Endothelial cell of umbilical vein (primary cell): ENCODE results near the gene DIP2C. TPM values are rescaled to one million over a fixed set of nuclear protein-coding genes. Genes with fewer than 3 reads are reported as not detected.

Experiments used
- BruUV-seq: library from RNA; stranded (reverse); fragments of 400-500 nt; replicated peaks from 2 replicates; lab custom pipeline; 2021; lab: Mats Ljungman, UMichigan
- CTCF ChIA-PET: fragments of 300-600, 350-600 bp; sonication (Branson Sonifier 250); formaldehyde crosslinking; loops from one replicate; lab custom pipeline; 2021; ENCODE audit warnings: antibody characterized with exemption, inconsistent platforms; lab: Charles Lee
- POLR2A ChIA-PET: fragments of 300-600, 350-600 bp; sonication (Branson Sonifier 250); formaldehyde crosslinking; loops from one replicate; lab custom pipeline; 2021; ENCODE audit warnings: antibody characterized with exemption, inconsistent platforms; lab: Charles Lee
- DNase-seq: peaks from one replicate; pipeline ENCODE4 v3.0.0-alpha.2; 2011; ENCODE audit warnings: low read depth, low spot score
- FAIRE-seq: peaks from 2 replicates; lab custom pipeline; 2011; peaks lifted over from hg19 to GRCh38; lab: Jason Lieb, UNC
- H2AFZ ChIP-seq: 2 replicates; pipeline ENCODE4 v1.6.0; 2012; ENCODE audit warnings: low read depth, low read length, control low read depth, inconsistent platforms
- H3K27ac ChIP-seq: 2 replicates; pipeline ENCODE4 v1.5.1; 2011; ENCODE audit warnings: low read depth, mild to moderate bottlenecking, control low read depth, low read length, moderate library complexity; ENCODE audit not compliant: insufficient read depth
- H3K27me3 ChIP-seq, 2 experiments: 2 replicates each; pipeline versions ENCODE4 v1.6.0 to v1.6.1; 2011; ENCODE audit warnings: low read length in 2 of 2, mixed read lengths in 1 of 2; ENCODE audit not compliant: control insufficient read depth in 2 of 2, insufficient read depth in 2 of 2
- H3K36me3 ChIP-seq, 2 experiments: 2 replicates in 1 of 2; 3 replicates in 1 of 2; pipeline ENCODE4 v1.5.1; 2011; ENCODE audit warnings: low read length in 2 of 2, mild to moderate bottlenecking in 1 of 2, moderate library complexity in 1 of 2; ENCODE audit not compliant: control insufficient read depth in 2 of 2, insufficient read depth in 2 of 2; ENCODE audit errors: extremely low read depth in 1 of 2
- H3K4me1 ChIP-seq: 3 replicates; pipeline ENCODE4 v1.5.1; 2011; ENCODE audit warnings: mild to moderate bottlenecking, low read length; ENCODE audit not compliant: control insufficient read depth, insufficient read depth; ENCODE audit errors: extremely low read depth
- H3K4me2 ChIP-seq: 2 replicates; pipeline ENCODE4 v1.6.1; 2011; ENCODE audit warnings: low read length, control low read depth, mixed read lengths; ENCODE audit not compliant: insufficient read depth
- H3K4me3 ChIP-seq, 3 experiments: fragments of 200-600 bp in 1 of 3; sonication (generic), shearing (Covaris generic) in 1 of 3; replicated peaks in 1 of 3; 2 replicates each; pipeline ENCODE4 v1.5.1; 2011 to 2016; ENCODE audit warnings: control low read depth in 3 of 3, low read length in 3 of 3, mild to moderate bottlenecking in 2 of 3, inconsistent platforms in 1 of 3, low read depth in 1 of 3, moderate library complexity in 1 of 3; ENCODE audit not compliant: insufficient read depth in 1 of 3
- H3K79me2 ChIP-seq: 2 replicates; pipeline ENCODE4 v1.6.0; 2012; ENCODE audit warnings: low read length, inconsistent platforms; ENCODE audit not compliant: control insufficient read depth, insufficient read depth
- H3K9ac ChIP-seq: replicated peaks from 2 replicates; pipeline ENCODE3; 2011; ENCODE audit warnings: low read length, control low read depth; ENCODE audit not compliant: insufficient read depth; ENCODE audit errors: extremely low read depth
- H3K9me1 ChIP-seq: replicated peaks from 3 replicates; pipeline ENCODE4 v1.6.0; 2011; ENCODE audit warnings: mild to moderate bottlenecking, low read length; ENCODE audit not compliant: control insufficient read depth, insufficient read depth; ENCODE audit errors: extremely low read depth
- H3K9me3 ChIP-seq: replicated peaks from 2 replicates; pipeline ENCODE4 v1.5.1; 2012; ENCODE audit warnings: low read length, inconsistent platforms; ENCODE audit not compliant: control insufficient read depth, insufficient read depth
- H4K20me1 ChIP-seq: replicated peaks from 2 replicates; pipeline ENCODE3; 2011; ENCODE audit warnings: mild to moderate bottlenecking, low read length; ENCODE audit not compliant: control insufficient read depth, insufficient read depth; ENCODE audit errors: extremely low read depth
- CTCF ChIP-seq, 2 donors: IDR thresholded peaks; 1 replicate in 1 of 2; 2 replicates in 1 of 2; pipeline ENCODE4 v1.5.1; 2011; ENCODE audit warnings: low read length in 2 of 2, mild to moderate bottlenecking in 2 of 2, moderate library complexity in 2 of 2, control low read depth in 1 of 2, inconsistent platforms in 1 of 2, low read depth in 1 of 2; ENCODE audit not compliant: insufficient read depth in 1 of 2; ENCODE audit errors: extremely low read depth in 1 of 2
- EZH2 ChIP-seq: IDR thresholded peaks from 2 replicates; pipeline ENCODE4 v1.6.1; 2012; ENCODE audit warnings: borderline replicate concordance, low read depth, mild to moderate bottlenecking, moderate library complexity, low read length, inconsistent platforms; ENCODE audit not compliant: severe bottlenecking
- FOS ChIP-seq: IDR thresholded peaks from 2 replicates; pipeline ENCODE4 v1.6.1; 2011; ENCODE audit warnings: mild to moderate bottlenecking, low read length, moderate library complexity, borderline replicate concordance; ENCODE audit not compliant: insufficient read depth
- GATA2 ChIP-seq: IDR thresholded peaks from 2 replicates; pipeline ENCODE4 v1.7.0; 2011; ENCODE audit warnings: low read depth, mild to moderate bottlenecking, moderate library complexity, mixed read lengths, low read length; ENCODE audit not compliant: insufficient read length, insufficient read depth
- JUN ChIP-seq: IDR thresholded peaks from 2 replicates; pipeline ENCODE4 v1.6.1; 2011; ENCODE audit warnings: borderline replicate concordance, low read depth; ENCODE audit not compliant: insufficient read length, insufficient read depth
- MAX ChIP-seq: IDR thresholded peaks from 2 replicates; pipeline ENCODE4 v1.6.1; 2011; ENCODE audit not compliant: insufficient read depth, insufficient read length
- MYC ChIP-seq: IDR thresholded peaks from one replicate; pipeline ENCODE4 v1.6.1; 2011; ENCODE audit warnings: mild to moderate bottlenecking, low read depth, low read length
- POLR2A ChIP-seq: IDR thresholded peaks from 2 replicates; pipeline ENCODE4 v1.6.1; 2012; ENCODE audit warnings: low read depth, mild to moderate bottlenecking, control low read depth, low read length
- POLR2AphosphoS5 ChIP-seq: IDR thresholded peaks from 2 replicates; pipeline ENCODE4 v1.6.1; 2012; ENCODE audit warnings: low read depth, mild to moderate bottlenecking, control low read depth, low read length, moderate library complexity; ENCODE audit not compliant: insufficient read depth
- dilution Hi-C: fragments of 300-500 bp; cut with MboI; formaldehyde crosslinking; loops from one replicate; pipeline ENCODE4 v1.15.0; 2019; ENCODE audit warnings: low sequenced_read_pairs; ENCODE audit not compliant: extremely low pct_ligation_motif_present
- intact Hi-C: fragments of 100-400 bp; cut with micrococcal nuclease; formaldehyde crosslinking; loops from one replicate; pipeline ENCODE4 v1.10.0; 2022
- polyA plus RNA-seq, 4 experiments: library from polyadenylated mRNA; depleted of rRNA in 3 of 4; stranded (reverse) in 3 of 4; unstranded in 1 of 4; fragments of >200 nt; gene quantifications; 2 replicates each; pipeline versions ENCODE4 v1.2.1 to v1.2.3, GENCODE V29; 2011 to 2012; ENCODE audit warnings: missing spikeins in 1 of 4
- total RNA-seq: library from RNA; stranded (reverse); gene quantifications from 2 replicates; pipeline ENCODE4 v1.2.3, GENCODE V29; 2021

DIP2C gene
- total and polyA plus RNA-seq, 2 donors (not counting 3 experiments of a cell fraction or from before 2014, with no cell fraction given), result 3.6 to 10.7 TPM

GRCh38 chr10:680745-681144 is 8.7 kb downstream of the DIP2C start:
- H3K9me1 ChIP-seq, result no peaks in the 10 kb centered on the region
- H3K79me2 ChIP-seq, result peaks cover 5% of the 10 kb centered on the region
- H3K9ac ChIP-seq, result no peak overlapping the region
- CTCF ChIA-PET, result no interaction called here
- H4K20me1 ChIP-seq, result no peaks in the 10 kb centered on the region
- DNase-seq (no peak), FAIRE-seq (no peak)
- no peak overlapping the region for H3K4me2 ChIP-seq
- intact Hi-C loops, result no loop called here
- POLR2A ChIA-PET, result no interaction called here
- H3K27me3 ChIP-seq, result no peaks in the 10 kb centered on the region
- dilution Hi-C loops, result no loop called here
- H3K9me3 ChIP-seq, result no peaks in the 10 kb centered on the region
- no peaks in the 10 kb centered on the region for H3K4me1 ChIP-seq
- no peak overlapping the region for H3K4me3 ChIP-seq
- no TSS peak for BruUV-seq
- TF ChIP-seq EZH2 (no peak), FOS (no peak), MAX (no peak), GATA2 (no peak), CTCF (IDR thresholded peaks at IDR 0.05; ENCODE audit: extremely low read depth in 1 of 2, insufficient read depth in 1 of 2, low read depth in 1 of 2, low read length in 2 of 2) (no peak), MYC (no peak), JUN (no peak), POLR2AphosphoS5 (no peak), POLR2A (no peak)
- no peaks in the 10 kb centered on the region for H3K36me3 ChIP-seq
- no peak overlapping the region for H3K27ac ChIP-seq
- no peak overlapping the region for H2AFZ ChIP-seq
